ENCODE measurements around the gene PCBP3. TPM values are rescaled to one million over a fixed set of nuclear protein-coding genes. Genes with fewer than 3 reads are reported as not detected.

Gene PCBP3
- total RNA-seq, 2 experiments from 2014 or later = 5.3 to 6.6 TPM

DNA sequence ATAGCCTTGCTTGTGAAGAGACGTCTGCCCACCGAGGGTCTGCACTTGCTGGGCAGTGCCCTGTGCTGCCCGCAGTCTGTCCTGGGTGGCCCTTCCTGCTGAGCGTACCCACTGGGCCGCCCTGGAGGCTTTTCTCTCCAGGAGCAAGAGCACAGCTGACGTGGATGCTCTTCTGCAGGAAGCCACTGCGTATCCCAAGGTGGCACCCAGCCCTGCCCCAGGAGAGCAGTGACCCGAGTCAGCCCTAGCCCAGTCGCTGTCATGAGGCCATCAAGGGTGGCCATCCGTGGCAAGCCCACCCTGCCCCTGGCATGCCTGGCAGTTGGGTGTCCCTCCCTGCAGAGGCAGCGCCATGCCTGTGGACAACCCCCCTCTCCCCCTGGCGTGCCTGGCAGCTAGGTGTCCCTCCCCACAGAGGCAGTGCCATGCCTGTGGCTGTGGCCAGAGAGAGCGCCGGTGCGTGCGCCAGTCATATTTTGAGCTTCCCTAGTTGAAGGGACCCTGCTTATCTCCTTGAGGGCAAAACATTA lies 286.8 kb downstream of the PCBP3 start:
- ChIA-PET POLR2A (no interaction called here), CTCF (no interaction called here)
- peaks cover 19% of the 10 kb centered on the region for H3K27me3 Mint-ChIP-seq
- peaks cover 27% of the 10 kb centered on the region for H3K4me1 Mint-ChIP-seq (ENCODE audit: low read depth)
- intact Hi-C loops (cut with micrococcal nuclease) = no loop called here
- peaks cover 5% of the 10 kb centered on the region for H3K9me3 Mint-ChIP-seq
- H3K4me3 Mint-ChIP-seq = no peak overlapping the region
- H3K27ac Mint-ChIP-seq = no peak overlapping the region
- H3K36me3 Mint-ChIP-seq = peaks cover 5% of the 10 kb centered on the region
- no peak for DNase-seq

DNA sequence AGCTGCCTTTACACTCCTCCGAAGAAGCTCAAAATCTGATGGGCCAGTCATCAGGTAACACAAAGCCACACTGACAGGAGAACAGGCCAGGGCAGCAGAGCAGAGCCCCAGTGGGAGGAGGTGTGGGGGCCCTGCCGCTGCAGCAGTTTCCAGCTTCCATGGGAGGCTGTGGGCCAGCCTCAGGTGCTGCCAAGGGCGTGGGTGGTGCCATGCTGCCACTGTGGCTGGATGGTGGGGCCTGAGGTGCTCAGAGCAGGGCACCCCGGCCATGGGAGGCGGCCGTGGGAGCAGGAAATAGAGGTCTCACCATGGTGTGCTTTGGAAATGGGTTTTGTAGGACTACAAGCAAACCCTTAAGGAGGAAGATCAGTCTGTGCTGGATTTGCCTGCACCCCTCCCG lies 287.3 kb downstream of the PCBP3 start:
- intact Hi-C loops (cut with micrococcal nuclease) = no loop called here
- peaks cover 27% of the 10 kb centered on the region for H3K4me1 Mint-ChIP-seq (ENCODE audit: low read depth)
- H3K27ac Mint-ChIP-seq = no peak overlapping the region
- ChIA-PET POLR2A (no interaction called here), CTCF (no interaction called here)
- H3K9me3 Mint-ChIP-seq = peaks cover 5% of the 10 kb centered on the region
- peaks cover 5% of the 10 kb centered on the region for H3K36me3 Mint-ChIP-seq
- no peak for DNase-seq
- H3K4me3 Mint-ChIP-seq = no peak overlapping the region
- H3K27me3 Mint-ChIP-seq = peaks cover 19% of the 10 kb centered on the region

DNA sequence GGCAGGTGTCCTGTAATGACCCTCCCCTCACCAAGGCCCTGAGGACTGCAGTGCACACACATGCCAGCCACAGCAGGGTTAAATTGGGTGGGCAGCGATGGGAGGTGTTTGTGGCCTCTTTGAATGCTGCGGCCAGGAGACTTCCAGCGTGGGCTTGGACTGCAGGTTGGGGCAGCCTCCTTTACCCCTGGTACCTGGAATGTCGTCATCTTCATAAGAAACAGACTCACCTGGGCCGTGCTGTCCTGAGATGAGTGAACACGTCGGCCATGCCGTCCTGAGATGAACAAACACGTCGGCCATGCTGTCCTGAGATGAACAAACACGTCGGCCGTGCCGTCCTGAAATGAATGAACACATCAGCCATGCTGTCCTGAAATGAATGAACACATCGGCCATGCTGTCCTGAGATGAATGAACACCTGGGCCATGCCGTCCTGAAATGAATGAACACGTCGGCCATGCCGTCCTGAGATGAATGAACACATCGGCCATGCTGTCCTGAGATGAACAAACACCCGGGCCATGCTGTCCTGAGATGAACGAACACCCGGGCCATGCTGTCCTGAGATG lies 288.0 kb downstream of the PCBP3 start:
- Mint-ChIP-seq H3K9me3 (peaks cover 5% of the 10 kb centered on the region), H3K4me1 (ENCODE audit: low read depth) (peaks cover 27% of the 10 kb centered on the region), H3K36me3 (peaks cover 5% of the 10 kb centered on the region), H3K27ac (peak overlapping the region; percentile 28), H3K4me3 (no peak overlapping the region), H3K27me3 (peaks cover 19% of the 10 kb centered on the region)
- intact Hi-C loops (cut with micrococcal nuclease) = no loop called here
- DNase-seq = peak; percentile 71
- CTCF ChIA-PET = no interaction called here
- POLR2A ChIA-PET = no interaction called here

DNA sequence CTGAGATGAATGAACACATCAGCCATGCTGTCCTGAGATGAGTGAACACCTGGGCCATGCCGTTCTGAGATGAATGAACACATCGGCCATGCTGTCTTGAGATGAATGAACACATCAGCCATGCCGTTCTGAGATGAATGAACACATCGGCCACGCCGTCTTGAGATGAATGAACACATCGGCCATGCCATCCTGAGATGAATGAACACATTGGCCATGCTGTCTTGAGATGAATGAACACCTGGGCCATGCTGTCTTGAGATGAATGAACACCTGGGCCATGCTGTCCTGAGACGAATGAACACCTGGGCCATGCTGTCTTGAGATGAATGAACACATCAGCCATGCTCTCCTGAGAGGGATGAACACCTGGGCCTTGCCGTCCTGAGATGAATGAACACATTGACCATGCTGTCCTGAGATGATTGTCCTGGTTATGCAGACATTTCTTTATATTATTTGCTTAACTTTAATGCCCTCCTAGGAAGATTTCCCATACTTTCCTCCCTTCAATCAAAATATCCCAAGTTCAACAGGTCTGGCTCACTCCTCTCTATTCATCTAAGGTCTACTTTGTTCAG lies 289.5 kb downstream of the PCBP3 start:
- H3K9me3 Mint-ChIP-seq = peaks cover 5% of the 10 kb centered on the region
- CTCF ChIA-PET = no interaction called here
- DNase-seq = peak; percentile 71
- H3K4me1 Mint-ChIP-seq (ENCODE audit: low read depth) = peaks cover 27% of the 10 kb centered on the region
- peak overlapping the region; percentile 56 for H3K27ac Mint-ChIP-seq
- no peak overlapping the region for H3K4me3 Mint-ChIP-seq
- H3K27me3 Mint-ChIP-seq = peaks cover 19% of the 10 kb centered on the region
- peaks cover 5% of the 10 kb centered on the region for H3K36me3 Mint-ChIP-seq
- POLR2A ChIA-PET = interaction anchor here (0.7 kb wide), 1 partner anchor 11 kb away, joined by 4 read pairs; no protein-coding TSS in a partner anchor
- intact Hi-C loops (cut with micrococcal nuclease) = loop anchor here (2.0 kb wide), 1 partner anchor 114 kb away; no protein-coding TSS in a partner anchor

DNA sequence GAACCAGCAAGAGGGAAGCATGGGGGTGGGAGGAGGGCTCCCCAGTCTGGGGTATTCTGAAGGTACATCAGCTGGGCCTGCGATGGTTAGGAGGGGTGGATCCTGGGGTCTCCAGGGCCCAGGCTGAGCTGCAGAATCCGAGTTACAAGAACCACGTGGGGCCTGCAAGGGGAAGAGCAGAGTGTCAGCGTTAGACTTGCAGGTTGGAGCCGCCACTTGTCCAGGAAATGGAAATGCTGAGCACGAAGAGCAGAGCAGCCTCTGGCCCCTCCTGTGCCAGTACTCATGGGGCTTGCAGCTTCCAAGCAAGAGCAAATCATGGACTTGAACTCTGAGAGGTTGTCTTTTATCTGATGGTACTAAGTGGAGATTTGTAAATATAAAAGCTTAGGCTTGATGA lies 290.6 kb downstream of the PCBP3 start:
- no peak overlapping the region for H3K27ac Mint-ChIP-seq
- no peak overlapping the region for H3K4me3 Mint-ChIP-seq
- DNase-seq = no peak
- POLR2A ChIA-PET = no interaction called here
- intact Hi-C loops (cut with micrococcal nuclease) = no loop called here
- H3K36me3 Mint-ChIP-seq = peaks cover 5% of the 10 kb centered on the region
- peaks cover 5% of the 10 kb centered on the region for H3K9me3 Mint-ChIP-seq
- H3K4me1 Mint-ChIP-seq (ENCODE audit: low read depth) = peaks cover 27% of the 10 kb centered on the region
- CTCF ChIA-PET = interaction anchor here (0.6 to 1.0 kb wide), 2 partner anchors 11 to 39 kb away, joined by 3 to 4 read pairs; no protein-coding TSS in a partner anchor
- H3K27me3 Mint-ChIP-seq = peaks cover 19% of the 10 kb centered on the region

DNA sequence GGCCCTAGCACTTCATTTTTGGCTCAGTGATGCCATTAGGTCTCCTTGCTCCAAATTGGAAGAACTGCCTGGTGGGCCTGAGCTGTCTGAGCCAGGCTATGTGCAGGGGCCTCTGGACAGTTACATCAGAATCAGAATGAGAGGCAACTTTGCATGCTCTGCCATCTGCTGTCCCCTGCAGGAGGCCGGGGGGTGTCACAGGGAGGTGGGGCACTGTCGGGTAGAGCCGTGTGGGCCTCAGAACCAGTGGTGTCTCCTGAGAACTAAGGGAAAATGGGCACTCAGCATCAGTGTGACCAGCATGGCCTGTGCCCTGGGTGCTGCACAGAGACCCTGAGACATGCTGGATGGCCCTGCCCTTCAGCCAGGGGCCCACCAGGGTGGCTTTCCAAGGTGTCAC lies 291.0 kb downstream of the PCBP3 start:
- ChIA-PET CTCF (no interaction called here), POLR2A (no interaction called here)
- DNase-seq = no peak
- no peak overlapping the region for H3K4me3 Mint-ChIP-seq
- peaks cover 27% of the 10 kb centered on the region for H3K4me1 Mint-ChIP-seq (ENCODE audit: low read depth)
- peaks cover 5% of the 10 kb centered on the region for H3K9me3 Mint-ChIP-seq
- no peak overlapping the region for H3K27ac Mint-ChIP-seq
- intact Hi-C loops (cut with micrococcal nuclease) = no loop called here
- H3K27me3 Mint-ChIP-seq = peaks cover 19% of the 10 kb centered on the region
- H3K36me3 Mint-ChIP-seq = peaks cover 5% of the 10 kb centered on the region

DNA sequence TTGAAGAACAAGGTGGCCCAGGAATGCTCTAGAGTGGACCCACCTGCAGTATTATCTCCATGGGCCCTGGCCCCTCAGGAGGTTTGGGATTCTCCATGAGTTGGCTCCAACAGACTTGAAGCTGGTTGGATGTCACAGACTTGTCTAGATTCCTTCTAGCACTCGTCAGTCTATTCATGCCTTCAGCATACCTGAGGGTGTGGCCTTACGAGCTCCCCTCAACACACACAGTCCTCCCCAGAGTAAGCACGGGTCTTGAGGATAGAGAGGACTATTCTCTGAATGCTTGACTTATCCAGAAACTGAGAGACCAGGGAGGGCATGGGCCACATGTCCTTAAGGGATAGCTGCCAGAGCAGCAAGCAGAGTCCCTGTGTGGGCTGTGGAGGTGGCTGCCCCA lies 292.1 kb downstream of the PCBP3 start:
- POLR2A ChIA-PET = no interaction called here
- peaks cover 19% of the 10 kb centered on the region for H3K27me3 Mint-ChIP-seq
- H3K36me3 Mint-ChIP-seq = peaks cover 5% of the 10 kb centered on the region
- no peak for DNase-seq
- peaks cover 27% of the 10 kb centered on the region for H3K4me1 Mint-ChIP-seq (ENCODE audit: low read depth)
- H3K9me3 Mint-ChIP-seq = peaks cover 5% of the 10 kb centered on the region
- intact Hi-C loops (cut with micrococcal nuclease) = no loop called here
- CTCF ChIA-PET = no interaction called here
- H3K4me3 Mint-ChIP-seq = no peak overlapping the region
- H3K27ac Mint-ChIP-seq = no peak overlapping the region

DNA sequence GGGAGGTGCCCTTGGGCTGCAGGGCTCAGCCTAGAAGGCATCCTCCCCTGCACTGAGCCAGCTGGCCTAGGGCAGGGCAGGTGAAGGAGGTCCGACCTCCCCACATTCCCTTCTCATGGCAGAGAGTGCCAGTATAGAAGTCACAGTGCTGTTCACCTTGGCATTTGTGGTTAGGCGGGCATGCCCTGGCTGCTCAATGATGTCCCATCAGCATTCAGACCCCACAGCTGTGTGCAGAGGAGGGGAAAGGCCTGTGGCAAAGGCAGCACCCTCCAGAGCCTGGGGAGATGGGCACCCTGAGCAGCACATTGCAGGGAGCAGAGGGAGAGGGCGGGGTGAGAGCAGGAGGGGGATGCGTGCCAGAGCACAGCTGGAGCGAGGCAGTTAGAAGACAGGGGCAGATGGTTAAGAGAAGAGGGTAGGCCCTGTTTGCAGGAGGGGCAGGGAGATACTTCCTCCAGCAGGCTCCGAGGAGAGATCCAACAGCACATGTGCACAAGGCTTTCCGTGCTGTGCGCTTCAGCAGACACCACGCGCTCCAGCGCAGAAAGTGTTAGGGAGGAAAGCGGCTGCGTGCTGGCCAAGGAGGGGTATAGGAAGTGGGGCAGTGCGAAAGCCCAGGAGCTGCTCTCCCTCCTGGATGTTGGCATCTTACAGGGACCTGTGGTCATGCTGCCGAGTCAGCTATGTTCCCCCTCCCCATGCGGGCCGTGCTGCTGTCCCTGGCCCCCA lies 294.4 kb downstream of the PCBP3 start:
- POLR2A ChIA-PET = no interaction called here
- Mint-ChIP-seq H3K27ac (no peak overlapping the region), H3K9me3 (peaks cover 3% of the 10 kb centered on the region), H3K4me1 (ENCODE audit: low read depth) (peaks cover 8% of the 10 kb centered on the region), H3K36me3 (peaks cover 5% of the 10 kb centered on the region), H3K27me3 (peaks cover 3% of the 10 kb centered on the region), H3K4me3 (no peak overlapping the region)
- intact Hi-C loops (cut with micrococcal nuclease) = no loop called here
- DNase-seq = no peak
- CTCF ChIA-PET = no interaction called here

DNA sequence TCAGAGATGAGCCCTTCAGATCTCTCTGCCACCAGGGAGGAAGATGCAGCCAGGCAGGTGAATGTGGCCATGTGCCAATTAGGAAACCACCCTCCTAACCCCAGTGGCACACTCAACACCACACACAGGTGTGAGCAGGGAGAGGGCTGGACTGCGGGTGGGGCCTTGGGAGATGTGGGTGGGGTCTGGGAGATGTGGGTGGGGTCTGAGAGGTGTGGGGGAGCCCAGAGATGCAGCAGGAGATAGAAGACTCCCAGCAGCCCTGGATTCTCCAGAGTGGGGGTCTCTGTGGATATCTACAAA lies 294.9 kb downstream of the PCBP3 start:
- Mint-ChIP-seq H3K27ac (no peak overlapping the region), H3K9me3 (no peaks in the 10 kb centered on the region), H3K4me3 (no peak overlapping the region), H3K36me3 (no peaks in the 10 kb centered on the region), H3K4me1 (ENCODE audit: low read depth) (peaks cover 4% of the 10 kb centered on the region), H3K27me3 (no peaks in the 10 kb centered on the region)
- CTCF ChIA-PET = no interaction called here
- intact Hi-C loops (cut with micrococcal nuclease) = no loop called here
- POLR2A ChIA-PET = no interaction called here
- DNase-seq = no peak

DNA sequence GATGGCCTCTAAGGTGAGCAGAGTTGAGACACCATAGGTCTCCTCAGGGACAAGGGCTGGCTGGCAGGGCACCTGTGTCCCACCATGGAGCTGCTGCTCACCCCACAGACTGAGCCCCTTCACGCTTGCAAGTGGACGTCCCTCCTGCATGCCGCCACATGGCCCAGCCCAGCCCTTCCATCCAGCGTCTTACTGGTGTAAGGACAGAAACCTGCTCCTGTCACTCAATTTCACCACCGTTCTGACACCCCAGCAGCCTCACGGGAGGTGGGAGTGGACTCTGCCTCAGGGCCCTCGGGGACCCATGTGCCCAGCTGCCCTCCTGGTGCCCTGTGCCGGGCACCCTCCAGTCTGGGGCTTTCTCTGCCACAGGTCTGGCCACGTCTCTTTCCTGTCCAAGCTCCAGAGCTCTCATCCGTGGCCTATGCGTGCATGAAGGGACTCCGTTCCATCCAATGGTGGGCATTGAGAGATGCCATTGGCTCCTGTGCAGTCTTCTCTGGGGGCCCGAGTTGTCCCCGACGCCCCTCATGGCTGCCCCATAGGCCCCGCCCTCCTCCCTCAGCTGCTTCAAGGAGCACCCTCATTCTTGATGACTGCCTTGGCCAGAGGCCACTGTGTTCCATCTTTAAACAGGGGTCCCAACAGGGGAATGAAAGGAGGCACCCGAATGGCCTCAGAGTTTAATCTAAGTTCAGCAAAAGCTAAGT lies 295.4 kb downstream of the PCBP3 start:
- intact Hi-C loops (cut with micrococcal nuclease) = no loop called here
- H3K36me3 Mint-ChIP-seq = no peaks in the 10 kb centered on the region
- no peak overlapping the region for H3K27ac Mint-ChIP-seq
- ChIA-PET CTCF (no interaction called here), POLR2A (no interaction called here)
- no peak for DNase-seq
- no peaks in the 10 kb centered on the region for H3K27me3 Mint-ChIP-seq
- peaks cover 4% of the 10 kb centered on the region for H3K4me1 Mint-ChIP-seq (ENCODE audit: low read depth)
- H3K4me3 Mint-ChIP-seq = no peak overlapping the region
- H3K9me3 Mint-ChIP-seq = no peaks in the 10 kb centered on the region

DNA sequence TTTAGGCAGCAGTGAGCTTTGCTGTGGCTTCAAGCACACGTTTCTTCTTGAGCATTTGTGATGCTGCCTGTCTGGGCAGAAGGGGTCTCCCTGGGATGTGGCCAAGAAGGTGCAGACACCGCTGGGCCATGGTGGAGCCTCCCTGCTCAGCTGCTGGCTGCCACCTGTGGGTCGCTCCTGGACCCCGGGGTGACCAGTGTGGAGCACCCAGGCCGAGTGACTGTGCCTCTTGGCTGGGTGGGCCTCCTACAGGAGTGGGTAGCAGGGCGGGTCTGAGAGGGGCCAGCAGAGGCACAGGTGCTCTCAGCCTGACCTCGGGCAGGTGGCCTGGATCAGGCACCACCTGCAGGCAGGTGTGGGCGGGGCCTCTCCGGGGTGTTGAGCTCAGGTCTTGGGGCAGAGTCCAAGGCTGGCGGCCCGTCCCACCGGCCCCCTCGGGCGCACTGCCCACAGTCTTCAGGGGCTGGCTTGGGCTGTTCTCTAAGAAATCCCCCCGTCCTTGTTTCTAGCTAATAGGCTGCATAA lies 296.1 kb downstream of the PCBP3 start:
- H3K9me3 Mint-ChIP-seq = no peaks in the 10 kb centered on the region
- no peak overlapping the region for H3K27ac Mint-ChIP-seq
- CTCF ChIA-PET = no interaction called here
- no peaks in the 10 kb centered on the region for H3K27me3 Mint-ChIP-seq
- POLR2A ChIA-PET = no interaction called here
- no peaks in the 10 kb centered on the region for H3K4me1 Mint-ChIP-seq (ENCODE audit: low read depth)
- intact Hi-C loops (cut with micrococcal nuclease) = no loop called here
- no peaks in the 10 kb centered on the region for H3K36me3 Mint-ChIP-seq
- no peak for DNase-seq
- no peak overlapping the region for H3K4me3 Mint-ChIP-seq

DNA sequence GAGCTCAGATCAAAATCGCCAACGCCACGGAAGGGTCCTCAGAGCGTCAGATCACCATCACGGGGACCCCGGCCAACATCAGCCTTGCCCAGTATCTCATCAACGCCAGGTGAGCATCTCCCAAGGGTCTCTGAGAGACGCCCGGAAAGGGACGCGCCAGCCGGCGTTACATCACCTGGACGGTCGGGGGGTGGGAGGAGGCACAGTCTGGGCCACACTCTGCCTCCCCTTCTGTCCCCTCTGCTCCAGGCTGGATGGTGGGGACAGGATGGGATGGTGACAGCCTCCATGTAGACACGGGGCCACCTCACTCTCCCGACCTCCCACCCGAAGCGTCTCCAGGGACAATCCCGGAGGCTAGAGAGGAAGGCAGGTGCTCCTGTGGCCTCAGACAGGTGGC lies 296.6 kb downstream of the PCBP3 start:
- H3K4me1 Mint-ChIP-seq (ENCODE audit: low read depth) = no peaks in the 10 kb centered on the region
- no peaks in the 10 kb centered on the region for H3K9me3 Mint-ChIP-seq
- DNase-seq = no peak
- ChIA-PET POLR2A (no interaction called here), CTCF (no interaction called here)
- intact Hi-C loops (cut with micrococcal nuclease) = no loop called here
- no peaks in the 10 kb centered on the region for H3K27me3 Mint-ChIP-seq
- no peak overlapping the region for H3K4me3 Mint-ChIP-seq
- no peaks in the 10 kb centered on the region for H3K36me3 Mint-ChIP-seq
- H3K27ac Mint-ChIP-seq = no peak overlapping the region
